GM21619 (cell line): Measurements from ENCODE around the gene CLTCL1.

Experiments used
- ATAC-seq: cut with Tn5 transposase; IDR thresholded peaks from one replicate; pipeline ENCODE4 v1.9.1; 2021; ENCODE audit not compliant: unreplicated experiment

CLTCL1 gene

DNA sequence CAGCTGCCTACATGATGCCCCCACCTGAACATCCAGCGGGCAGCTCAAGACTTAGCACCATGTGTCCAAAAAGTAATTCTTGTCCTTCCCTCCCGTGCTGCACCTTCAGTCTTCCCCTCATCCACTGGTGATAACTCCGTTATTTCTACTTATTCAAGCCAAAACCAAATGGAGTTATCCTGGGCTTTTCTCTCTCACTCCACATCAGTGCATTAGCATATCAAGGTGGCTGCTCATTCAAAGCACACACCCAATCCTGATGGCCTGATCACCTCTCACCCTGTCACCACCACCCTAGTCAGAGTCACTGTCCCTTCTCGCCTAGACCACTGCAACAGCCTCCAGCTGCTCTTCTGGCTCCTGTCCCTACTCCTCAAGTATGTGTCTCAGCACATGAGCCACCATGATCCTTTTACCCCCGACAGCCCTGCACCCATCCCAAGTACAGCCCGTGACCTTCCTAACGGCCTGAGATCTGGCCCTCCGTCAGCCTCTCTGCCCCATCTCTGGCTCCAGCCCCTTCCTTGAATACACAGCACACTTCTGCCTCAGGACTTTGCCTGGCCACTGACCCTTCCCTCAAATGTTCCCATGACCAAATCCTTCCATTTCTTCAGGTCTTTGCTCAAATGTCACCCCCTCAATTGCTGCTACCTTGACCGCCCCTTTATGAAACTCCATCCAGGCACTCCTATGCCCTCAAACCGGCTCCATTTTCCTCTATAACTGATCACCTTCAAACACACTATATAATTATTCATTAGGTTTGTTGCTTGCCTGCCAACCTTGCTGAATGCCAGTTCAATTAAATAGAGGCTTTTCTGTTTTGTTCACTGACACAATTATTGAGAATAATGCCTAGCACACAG, 93.3 kb downstream of the CLTCL1 start:
- no peak for ATAC-seq

GRCh38 chr22:19196841-19197612, 94.5 kb downstream of the CLTCL1 start:
- no peak for ATAC-seq

DNA sequence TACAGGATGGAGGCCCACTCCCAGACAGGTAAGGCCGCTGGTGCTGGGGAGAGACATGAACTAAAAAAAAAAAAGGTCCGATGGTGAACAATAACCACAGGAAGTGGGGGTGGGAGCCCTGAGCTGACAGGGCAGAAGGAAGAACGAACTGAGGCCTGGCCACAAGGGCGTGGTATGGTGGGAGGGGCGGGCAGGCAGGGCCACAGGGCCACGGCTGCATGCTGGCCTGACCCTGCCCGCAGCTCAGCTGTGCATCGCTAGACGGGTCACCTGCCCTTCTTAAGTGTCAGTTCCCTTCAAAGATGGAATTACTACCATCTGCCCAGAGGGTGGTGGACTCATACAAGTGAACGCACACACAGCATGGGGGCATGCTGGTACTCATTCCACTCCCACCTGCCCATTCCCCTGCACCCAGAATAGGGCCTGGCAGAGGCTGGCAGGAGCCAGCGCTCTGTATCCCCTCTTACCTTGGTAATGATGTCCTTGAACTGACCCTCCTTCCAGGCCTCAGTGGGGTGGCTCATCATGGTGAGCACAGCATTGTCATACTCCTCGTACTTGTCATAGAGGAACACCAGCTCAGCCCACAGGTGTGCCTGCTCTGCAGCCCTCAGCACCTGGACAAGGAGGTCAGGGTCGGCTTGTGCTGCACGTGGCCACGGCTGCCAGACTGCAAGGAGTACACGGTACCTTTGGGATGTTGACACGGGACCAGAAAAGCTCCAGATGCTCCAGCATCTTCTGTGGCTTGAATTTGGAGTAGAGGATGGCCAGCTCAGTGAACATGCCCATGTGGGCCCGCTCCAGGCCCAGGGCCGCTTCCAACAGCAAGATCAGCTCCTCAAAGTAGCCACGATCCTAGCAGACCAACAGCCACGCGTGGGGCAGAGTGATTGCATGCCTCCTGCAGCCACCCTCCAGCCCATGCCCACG, 95.5 kb downstream of the CLTCL1 start:
- no peak for ATAC-seq

DNA sequence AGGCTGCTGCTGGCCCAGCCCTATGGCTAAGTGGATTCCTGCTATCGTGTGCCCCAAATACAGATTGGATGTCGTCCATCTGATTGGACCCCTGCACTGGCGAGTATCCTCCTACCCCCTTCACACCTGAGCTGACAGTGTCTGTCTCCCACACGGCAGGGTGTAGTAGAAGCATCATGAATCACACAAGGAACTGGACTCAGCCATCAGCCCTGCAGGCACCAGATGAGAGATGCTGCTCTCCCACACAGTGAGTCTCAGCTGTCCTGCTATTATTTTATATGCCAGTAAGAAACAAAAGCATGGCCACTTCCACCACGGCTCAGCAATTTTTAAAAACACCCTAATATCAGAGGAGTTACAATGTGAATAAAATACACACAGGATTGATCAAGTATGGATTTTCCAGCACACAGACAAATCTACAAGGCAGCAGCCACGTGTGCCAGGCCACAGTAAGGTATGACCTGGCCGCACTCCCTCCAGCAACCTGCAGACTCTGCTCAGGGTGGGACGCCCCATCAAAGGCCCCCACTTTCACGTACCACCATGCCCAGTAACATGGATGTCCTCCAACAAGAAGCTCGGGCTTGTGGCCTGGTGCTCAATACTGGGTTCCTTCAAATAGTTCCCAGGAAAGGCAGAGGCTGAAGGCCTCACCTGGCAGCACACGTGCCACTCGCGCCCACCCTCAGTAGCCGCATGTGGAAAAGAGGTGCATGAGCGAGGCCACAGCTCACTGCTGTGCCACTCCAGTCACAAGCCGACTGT, 96.6 kb downstream of the CLTCL1 start:
- ATAC-seq = no peak

DNA sequence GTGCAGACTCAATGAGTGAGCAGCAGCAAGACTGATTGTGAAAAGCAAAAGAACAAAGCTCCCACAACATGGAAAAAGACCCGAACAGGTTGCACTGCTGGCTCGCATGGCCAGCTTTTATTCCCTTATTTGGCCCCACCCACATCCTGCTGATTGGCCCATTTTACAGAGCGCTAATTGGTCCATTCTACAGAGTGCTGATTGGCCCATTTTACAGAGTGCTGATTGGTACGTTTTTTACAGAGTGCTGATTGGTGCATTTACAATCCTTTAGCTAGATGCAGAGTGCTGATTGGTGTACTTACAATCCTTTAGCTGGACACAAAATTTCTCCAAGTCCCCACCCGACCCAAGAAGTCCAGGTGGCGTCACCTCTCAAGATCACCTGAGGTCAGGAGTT, 97.6 kb downstream of the CLTCL1 start:
- ATAC-seq = no peak

- no peak for ATAC-seq
These were observed 103.6 kb downstream of the CLTCL1 start for GRCh38 chr22:19187716-19188563.

DNA sequence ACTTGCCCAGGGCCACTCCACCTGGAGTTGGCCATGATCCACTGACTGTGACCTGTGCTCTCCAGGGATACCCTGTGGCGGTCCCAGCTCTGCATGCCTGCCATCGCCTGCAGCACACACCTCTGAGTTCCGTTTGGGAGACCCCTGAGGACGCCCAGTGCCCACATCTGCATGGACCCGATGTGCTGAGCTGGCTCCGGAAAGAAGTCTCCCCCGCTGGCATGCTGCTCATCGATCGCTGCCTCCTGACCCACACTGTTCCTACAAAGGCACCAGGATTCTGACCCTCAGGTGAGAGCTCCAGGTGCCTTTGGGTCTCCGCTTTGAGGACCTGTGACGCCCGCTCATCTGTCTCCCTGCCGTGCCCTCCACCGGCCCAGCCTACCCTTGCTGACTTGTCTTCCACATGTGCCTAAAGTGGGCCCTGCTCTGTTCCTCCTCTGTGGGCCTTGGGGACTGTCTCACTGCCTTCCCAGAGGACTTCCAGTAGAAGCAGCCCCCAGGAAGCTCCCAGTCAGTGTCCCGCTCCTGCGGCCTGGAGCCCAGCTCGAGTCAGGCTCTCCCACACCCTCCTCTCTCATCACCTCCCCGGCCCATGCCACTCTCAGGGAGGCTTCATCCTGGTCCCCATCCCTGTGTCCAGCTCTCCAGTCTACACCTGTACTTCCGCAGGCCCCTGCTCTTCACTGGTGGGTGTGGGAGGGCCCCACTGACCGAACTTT, 107.1 kb downstream of the CLTCL1 start:
- ATAC-seq = no peak

GRCh38 chr22:19183216-19183615, 108.3 kb downstream of the CLTCL1 start:
- ATAC-seq = no peak

GRCh38 chr22:19182472-19183157, 108.9 kb downstream of the CLTCL1 start:
- ATAC-seq = no peak

DNA sequence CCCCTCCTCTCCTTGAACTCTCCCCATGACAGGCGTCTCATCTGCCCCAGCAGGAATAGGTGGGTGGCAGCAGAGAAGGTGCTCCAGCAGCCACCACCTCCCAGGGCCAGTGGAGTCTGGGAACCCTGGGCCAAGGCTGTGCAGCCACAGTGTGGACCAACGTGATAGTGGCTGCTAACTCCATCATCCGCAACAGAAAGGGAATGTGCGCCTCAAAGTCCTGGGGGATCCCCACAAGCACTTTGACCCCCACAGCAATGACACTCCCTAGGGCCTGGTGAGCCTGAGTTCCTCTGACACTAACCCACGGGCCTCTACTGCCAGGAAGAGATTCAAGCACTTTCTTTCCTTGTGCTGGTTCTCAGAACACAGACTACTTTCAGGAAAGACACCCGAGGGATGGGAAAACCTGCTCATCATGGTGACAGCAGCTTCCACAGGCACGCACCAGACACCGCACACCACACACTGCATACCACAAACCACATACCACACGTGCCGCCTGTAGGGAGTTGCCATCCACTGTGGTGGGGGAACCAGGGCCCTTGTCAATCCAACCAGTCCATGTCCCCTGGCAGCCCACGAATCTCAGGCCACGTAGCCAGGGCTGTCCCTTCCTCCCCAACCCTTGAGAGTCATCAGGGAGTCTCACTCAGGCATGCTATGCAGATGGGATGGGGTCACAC, 109.6 kb downstream of the CLTCL1 start:
- ATAC-seq = no peak

- ATAC-seq = no peak
These were observed 110.6 kb downstream of the CLTCL1 start for GRCh38 chr22:19180740-19181410.

DNA sequence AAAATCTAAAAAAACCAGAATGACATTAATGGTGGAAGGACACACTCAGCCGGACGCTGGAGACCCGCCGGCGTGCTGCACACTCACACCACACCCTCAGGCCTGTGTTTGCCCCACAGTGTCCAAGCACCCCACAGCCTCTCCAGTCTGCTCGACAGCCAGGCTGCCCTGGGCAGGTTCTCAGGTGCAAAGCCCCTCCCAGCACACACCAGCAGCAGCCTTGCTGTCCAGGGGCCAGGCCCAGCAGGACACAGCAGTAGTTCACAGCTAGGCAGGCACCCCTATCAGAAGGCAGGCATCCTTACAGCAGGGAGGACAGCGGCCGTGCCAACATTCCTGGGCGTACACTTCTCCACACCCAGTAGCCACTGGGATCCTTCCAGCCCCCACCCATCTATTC, 111.3 kb downstream of the CLTCL1 start:
- no peak for ATAC-seq

- peak; percentile 31 for ATAC-seq
These were observed 111.9 kb downstream of the CLTCL1 start for GRCh38 chr22:19179497-19180048.

GRCh38 chr22:19178657-19179496, 112.6 kb downstream of the CLTCL1 start, which contains the start of gene SLC25A1:
Gene SLC25A1, minus strand, starts transcription at chr22:19178736. Its CDS starts 63 bp downstream, at chr22:19178673.
- peak; percentile 60 for ATAC-seq

GRCh38 chr22:19178065-19178656, 113.4 kb downstream of the CLTCL1 start:
- peak; percentile 31 for ATAC-seq
